ENCODE results near the gene TECR. TPM values are rescaled to one million over a fixed set of nuclear protein-coding genes. Genes with fewer than 3 reads are reported as not detected.

The TECR gene
- total and polyA plus RNA-seq, 2 donors (not counting 3 experiments of a cell fraction or from before 2014, with no cell fraction given) = 109 to 193 TPM

- DNase-seq (ENCODE audit: low read depth, low spot score) (no peak), FAIRE-seq (no peak)
- no peaks in the 10 kb centered on the region for H4K20me1 ChIP-seq (replicated peaks; ENCODE audit: control insufficient read depth, extremely low read depth, insufficient read depth, low read length)
- no peaks in the 10 kb centered on the region for H3K27me3 ChIP-seq (ENCODE audit: control insufficient read depth in 2 of 2, insufficient read depth in 2 of 2, low read length in 2 of 2)
- no peaks in the 10 kb centered on the region for H3K9me1 ChIP-seq (replicated peaks; ENCODE audit: control insufficient read depth, extremely low read depth, insufficient read depth, low read length)
- no peak overlapping the region for H3K9ac ChIP-seq (replicated peaks; ENCODE audit: extremely low read depth, insufficient read depth, low read length)
- H3K4me1 ChIP-seq (ENCODE audit: control insufficient read depth, extremely low read depth, insufficient read depth, low read length) = peaks cover 23% of the 10 kb centered on the region
- no peak overlapping the region for H3K4me2 ChIP-seq (ENCODE audit: insufficient read depth, low read length)
- dilution Hi-C loops (cut with MboI; ENCODE audit: extremely low pct_ligation_motif_present, low sequenced_read_pairs) (no loop called here), intact Hi-C loops (cut with micrococcal nuclease) (no loop called here)
- POLR2A ChIA-PET = no interaction called here
- no TSS peak for BruUV-seq (replicated peaks)
- H3K79me2 ChIP-seq (ENCODE audit: control insufficient read depth, insufficient read depth, low read length) = peaks cover 23% of the 10 kb centered on the region
- TF ChIP-seq JUN (IDR thresholded peaks at IDR 0.05; ENCODE audit: borderline replicate concordance, insufficient read depth, insufficient read length, low read depth) = no peak
- TF ChIP-seq FOS (IDR thresholded peaks at IDR 0.05; ENCODE audit: borderline replicate concordance, insufficient read depth, low read length) = no peak
- no peak for TF ChIP-seq GATA2 (IDR thresholded peaks at IDR 0.05; ENCODE audit: insufficient read depth, insufficient read length, low read depth, low read length)
- TF ChIP-seq POLR2AphosphoS5 (IDR thresholded peaks at IDR 0.05; ENCODE audit: insufficient read depth, low read depth, low read length) = no peak
- no peak for TF ChIP-seq CTCF (IDR thresholded peaks at IDR 0.05; ENCODE audit: extremely low read depth in 1 of 2, insufficient read depth in 1 of 2, low read depth in 1 of 2, low read length in 2 of 2)
- no peak for TF ChIP-seq MAX (IDR thresholded peaks at IDR 0.05; ENCODE audit: insufficient read depth, insufficient read length)
- no peak for TF ChIP-seq POLR2A (IDR thresholded peaks at IDR 0.05; ENCODE audit: low read depth, low read length)
- TF ChIP-seq EZH2 (IDR thresholded peaks at IDR 0.05; ENCODE audit: borderline replicate concordance, low read depth, low read length, severe bottlenecking) = no peak
- no peak for TF ChIP-seq MYC (IDR thresholded peaks at IDR 0.05; ENCODE audit: low read depth, low read length)
- H2AFZ ChIP-seq (ENCODE audit: low read depth, low read length) = no peak overlapping the region
- peaks cover 3 to 15% of the 10 kb centered on the region in 2 experiments for H3K36me3 ChIP-seq (ENCODE audit: control insufficient read depth in 2 of 2, extremely low read depth in 1 of 2, insufficient read depth in 2 of 2, low read length in 2 of 2)
- H3K9me3 ChIP-seq (replicated peaks; ENCODE audit: control insufficient read depth, insufficient read depth, low read length) = no peaks in the 10 kb centered on the region
- no peak overlapping the region for H3K4me3 ChIP-seq (replicated peaks in 1 of 3; ENCODE audit: insufficient read depth in 1 of 3, low read depth in 1 of 3, low read length in 3 of 3)
- CTCF ChIA-PET = no interaction called here
- no peak overlapping the region for H3K27ac ChIP-seq (ENCODE audit: insufficient read depth, low read depth, low read length)
Observed at GRCh38 chr19:14492756-14493337, 36.5 kb upstream of the TECR start.
